Activated naive CD4-positive, alpha-beta T cell treated with anti-CD3 and anti-CD28 coated beads, Interleukin-2, amount 10 ng/mL, durations not matched to agents 7 days and 5 days (primary cell): ENCODE measurements around the gene ADAM12.
A peak's percentile ranks its signal among the peaks of the same experiment; 100 is the strongest.

Source experiments
- CTCF ChIA-PET: fragments of 350-600 bp; sonication (Branson Sonifier 250); formaldehyde crosslinking; loops from one replicate; lab custom pipeline; 2021; ENCODE audit warnings: antibody characterized with exemption; lab: Charles Lee
- DNase-seq: peaks from one replicate; pipeline ENCODE4 v3.0.0-alpha.2; 2020
- H3K27ac Mint-ChIP-seq: one replicate; pipeline ENCODE4 v1.8.0; 2021; ENCODE audit warnings: mild to moderate bottlenecking, moderate library complexity, mixed read lengths
- H3K27me3 Mint-ChIP-seq: one replicate; pipeline ENCODE4 v1.8.0; 2021; ENCODE audit warnings: mild to moderate bottlenecking, mixed read lengths
- H3K36me3 Mint-ChIP-seq: one replicate; pipeline ENCODE4 v1.8.0; 2021; ENCODE audit warnings: mixed read lengths
- H3K4me1 Mint-ChIP-seq: one replicate; pipeline ENCODE4 v1.8.0; 2021; ENCODE audit warnings: mixed read lengths
- H3K4me3 Mint-ChIP-seq: one replicate; pipeline ENCODE4 v1.8.0; 2021; ENCODE audit warnings: mild to moderate bottlenecking, moderate library complexity, mixed read lengths
- H3K9me3 Mint-ChIP-seq: one replicate; pipeline ENCODE4 v1.8.0; 2021; ENCODE audit warnings: mixed read lengths

The ADAM12 gene

GRCh38 chr10:126041804-126042231 lies 346.5 kb downstream of the ADAM12 start:
- Mint-ChIP-seq H3K4me1 (peaks cover 4% of the 10 kb centered on the region), H3K36me3 (no peaks in the 10 kb centered on the region), H3K9me3 (peaks cover 2% of the 10 kb centered on the region), H3K27me3 (no peaks in the 10 kb centered on the region), H3K4me3 (no peak overlapping the region), H3K27ac (no peak overlapping the region)
- CTCF ChIA-PET, result no interaction called here
- peak; percentile 60 for DNase-seq

GRCh38 chr10:126041117-126041516 lies 347.2 kb downstream of the ADAM12 start:
- Mint-ChIP-seq H3K4me3 (no peak overlapping the region), H3K36me3 (no peaks in the 10 kb centered on the region), H3K9me3 (peaks cover 2% of the 10 kb centered on the region), H3K4me1 (peaks cover 4% of the 10 kb centered on the region), H3K27me3 (no peaks in the 10 kb centered on the region), H3K27ac (no peak overlapping the region)
- no peak for DNase-seq
- CTCF ChIA-PET, result no interaction called here

GRCh38 chr10:126037946-126038345 lies 350.3 kb downstream of the ADAM12 start:
- H3K4me3 Mint-ChIP-seq, result no peak overlapping the region
- peaks cover 4% of the 10 kb centered on the region for H3K27me3 Mint-ChIP-seq
- CTCF ChIA-PET, result no interaction called here

GRCh38 chr10:126036515-126036914 lies 351.8 kb downstream of the ADAM12 start:
- Mint-ChIP-seq H3K4me3 (no peak overlapping the region), H3K9me3 (no peaks in the 10 kb centered on the region), H3K36me3 (no peaks in the 10 kb centered on the region), H3K27ac (no peak overlapping the region), H3K27me3 (peaks cover 4% of the 10 kb centered on the region), H3K4me1 (no peaks in the 10 kb centered on the region)
- CTCF ChIA-PET, result no interaction called here
- no peak for DNase-seq

More at GRCh38 chr10:126037946-126038345, 350.3 kb downstream of the ADAM12 start:
- no peaks in the 10 kb centered on the region for H3K36me3 Mint-ChIP-seq
- no peaks in the 10 kb centered on the region for H3K9me3 Mint-ChIP-seq
- H3K4me1 Mint-ChIP-seq, result peaks cover 4% of the 10 kb centered on the region
- DNase-seq, result no peak
- no peak overlapping the region for H3K27ac Mint-ChIP-seq

- DNase-seq, result no peak
- Mint-ChIP-seq H3K27me3 (peaks cover 4% of the 10 kb centered on the region), H3K9me3 (no peaks in the 10 kb centered on the region), H3K4me3 (no peak overlapping the region), H3K4me1 (no peaks in the 10 kb centered on the region), H3K36me3 (no peaks in the 10 kb centered on the region), H3K27ac (no peak overlapping the region)
- CTCF ChIA-PET, result no interaction called here
Measured at GRCh38 chr10:126034586-126034985, 353.7 kb downstream of the ADAM12 start.

- peaks cover 5% of the 10 kb centered on the region for H3K9me3 Mint-ChIP-seq
Measured at GRCh38 chr10:126029999-126030398, 358.3 kb downstream of the ADAM12 start.

GRCh38 chr10:126027692-126028091 lies 360.6 kb downstream of the ADAM12 start:
- DNase-seq, result no peak
- H3K36me3 Mint-ChIP-seq, result no peaks in the 10 kb centered on the region
- peaks cover 5% of the 10 kb centered on the region for H3K9me3 Mint-ChIP-seq
- H3K4me1 Mint-ChIP-seq, result no peaks in the 10 kb centered on the region
- H3K27me3 Mint-ChIP-seq, result no peaks in the 10 kb centered on the region
- CTCF ChIA-PET, result interaction anchor here (1.3 kb wide), 1 partner anchor 10 kb away, joined by 3 read pairs; no protein-coding TSS in a partner anchor
- H3K27ac Mint-ChIP-seq, result no peak overlapping the region
- H3K4me3 Mint-ChIP-seq, result no peak overlapping the region

More at GRCh38 chr10:126029999-126030398, 358.3 kb downstream of the ADAM12 start:
- H3K36me3 Mint-ChIP-seq, result no peaks in the 10 kb centered on the region
- peaks cover 4% of the 10 kb centered on the region for H3K27me3 Mint-ChIP-seq
- H3K27ac Mint-ChIP-seq, result no peak overlapping the region
- H3K4me1 Mint-ChIP-seq, result no peaks in the 10 kb centered on the region
- no peak for DNase-seq
- no peak overlapping the region for H3K4me3 Mint-ChIP-seq
- CTCF ChIA-PET, result no interaction called here

GRCh38 chr10:126022841-126023240 lies 365.4 kb downstream of the ADAM12 start:
- Mint-ChIP-seq H3K4me1 (no peaks in the 10 kb centered on the region), H3K27me3 (no peaks in the 10 kb centered on the region), H3K36me3 (no peaks in the 10 kb centered on the region), H3K4me3 (no peak overlapping the region), H3K9me3 (no peaks in the 10 kb centered on the region), H3K27ac (no peak overlapping the region)
- no peak for DNase-seq
- CTCF ChIA-PET, result no interaction called here

GRCh38 chr10:126021833-126022500 lies 366.3 kb downstream of the ADAM12 start:
- no peak for DNase-seq
- CTCF ChIA-PET, result no interaction called here
- Mint-ChIP-seq H3K4me1 (no peaks in the 10 kb centered on the region), H3K4me3 (no peak overlapping the region), H3K9me3 (no peaks in the 10 kb centered on the region), H3K36me3 (no peaks in the 10 kb centered on the region), H3K27me3 (no peaks in the 10 kb centered on the region), H3K27ac (no peak overlapping the region)

- no peak overlapping the region for H3K27ac Mint-ChIP-seq
- no peak for DNase-seq
- H3K36me3 Mint-ChIP-seq, result no peaks in the 10 kb centered on the region
- H3K27me3 Mint-ChIP-seq, result no peaks in the 10 kb centered on the region
- CTCF ChIA-PET, result interaction anchor here (1.3 kb wide), 1 partner anchor 10 kb away, joined by 3 read pairs; no protein-coding TSS in a partner anchor
- H3K9me3 Mint-ChIP-seq, result no peaks in the 10 kb centered on the region
- H3K4me1 Mint-ChIP-seq, result no peaks in the 10 kb centered on the region
- H3K4me3 Mint-ChIP-seq, result no peak overlapping the region
Measured at GRCh38 chr10:126017961-126018560, 370.2 kb downstream of the ADAM12 start.

- no peaks in the 10 kb centered on the region for H3K36me3 Mint-ChIP-seq
Measured at GRCh38 chr10:126016882-126017281, 371.4 kb downstream of the ADAM12 start.

GRCh38 chr10:126016156-126016805 lies 372.0 kb downstream of the ADAM12 start:
- Mint-ChIP-seq H3K27me3 (no peaks in the 10 kb centered on the region), H3K9me3 (no peaks in the 10 kb centered on the region), H3K27ac (no peak overlapping the region), H3K4me1 (no peaks in the 10 kb centered on the region), H3K36me3 (no peaks in the 10 kb centered on the region), H3K4me3 (no peak overlapping the region)
- no peak for DNase-seq
- CTCF ChIA-PET, result no interaction called here

More at GRCh38 chr10:126016882-126017281, 371.4 kb downstream of the ADAM12 start:
- CTCF ChIA-PET, result no interaction called here
- Mint-ChIP-seq H3K4me3 (no peak overlapping the region), H3K27ac (no peak overlapping the region), H3K9me3 (no peaks in the 10 kb centered on the region), H3K27me3 (no peaks in the 10 kb centered on the region), H3K4me1 (no peaks in the 10 kb centered on the region)
- no peak for DNase-seq

GRCh38 chr10:126015413-126015812 lies 372.9 kb downstream of the ADAM12 start:
- H3K4me3 Mint-ChIP-seq, result no peak overlapping the region
- H3K9me3 Mint-ChIP-seq, result no peaks in the 10 kb centered on the region
- no peak overlapping the region for H3K27ac Mint-ChIP-seq
- no peaks in the 10 kb centered on the region for H3K36me3 Mint-ChIP-seq
- no peaks in the 10 kb centered on the region for H3K4me1 Mint-ChIP-seq
- no peaks in the 10 kb centered on the region for H3K27me3 Mint-ChIP-seq
- CTCF ChIA-PET, result no interaction called here
- no peak for DNase-seq

GRCh38 chr10:126014309-126014708 lies 374.0 kb downstream of the ADAM12 start:
- H3K27ac Mint-ChIP-seq, result no peak overlapping the region
- no peaks in the 10 kb centered on the region for H3K4me1 Mint-ChIP-seq
- H3K9me3 Mint-ChIP-seq, result no peaks in the 10 kb centered on the region
- no peaks in the 10 kb centered on the region for H3K27me3 Mint-ChIP-seq
- DNase-seq, result no peak
- no peaks in the 10 kb centered on the region for H3K36me3 Mint-ChIP-seq
- CTCF ChIA-PET, result no interaction called here
- H3K4me3 Mint-ChIP-seq, result no peak overlapping the region
